Retina (tissue), 1 donor: ENCODE data around the gene CBFA2T3.

ENCODE experiments used
- DNase-seq: peaks from one replicate; pipeline ENCODE4 v3.0.0-alpha.2; 2016

Gene CBFA2T3

GRCh38 chr16:88957887-88958577, 19.0 kb downstream of the CBFA2T3 start:
- no peak for DNase-seq

GRCh38 chr16:88957433-88957767, 19.6 kb downstream of the CBFA2T3 start:
- DNase-seq, result no peak

GRCh38 chr16:88956546-88957432, 20.2 kb downstream of the CBFA2T3 start:
- no peak for DNase-seq

GRCh38 chr16:88955906-88956305, 21.1 kb downstream of the CBFA2T3 start:
- no peak for DNase-seq

GRCh38 chr16:88953003-88953690, 23.9 kb downstream of the CBFA2T3 start:
- no peak for DNase-seq

GRCh38 chr16:88951989-88952388, 25.0 kb downstream of the CBFA2T3 start:
- DNase-seq, result no peak

- no peak for DNase-seq
These were observed 25.5 kb downstream of the CBFA2T3 start for GRCh38 chr16:88951501-88951900.

GRCh38 chr16:88948781-88949490, 28.1 kb downstream of the CBFA2T3 start:
- no peak for DNase-seq

GRCh38 chr16:88945473-88945872, 31.5 kb downstream of the CBFA2T3 start:
- no peak for DNase-seq

GRCh38 chr16:88943741-88944140, 33.3 kb downstream of the CBFA2T3 start:
- no peak for DNase-seq

GRCh38 chr16:88943131-88943664, 33.8 kb downstream of the CBFA2T3 start:
- no peak for DNase-seq

GRCh38 chr16:88941913-88942909, 34.8 kb downstream of the CBFA2T3 start:
- peak; percentile 66 for DNase-seq

GRCh38 chr16:88940862-88941817, 35.9 kb downstream of the CBFA2T3 start:
- DNase-seq, result no peak

GRCh38 chr16:88939972-88940861, 36.8 kb downstream of the CBFA2T3 start:
- DNase-seq, result peak; percentile 83

- peak; percentile 56 for DNase-seq
These were observed 37.6 kb downstream of the CBFA2T3 start for GRCh38 chr16:88939245-88939971.

- DNase-seq, result no peak
These were observed 38.2 kb downstream of the CBFA2T3 start for GRCh38 chr16:88938777-88939244.

- no peak for DNase-seq
These were observed 38.8 kb downstream of the CBFA2T3 start for GRCh38 chr16:88938119-88938776.

- DNase-seq, result no peak
These were observed 39.8 kb downstream of the CBFA2T3 start for GRCh38 chr16:88937206-88937621.
